GDM1 (cell line): ENCODE results near the gene BCL2L1.
"Not testable (repeated sequence)": the region's sequence is repeated elsewhere in the genome, so short reads cannot be mapped to it uniquely, and the experiment has no call there.

Source experiments
- DNase-seq: peaks from one replicate; lab custom pipeline; 2025; lab: John Stamatoyannopoulos, UW

The BCL2L1 gene

DNA sequence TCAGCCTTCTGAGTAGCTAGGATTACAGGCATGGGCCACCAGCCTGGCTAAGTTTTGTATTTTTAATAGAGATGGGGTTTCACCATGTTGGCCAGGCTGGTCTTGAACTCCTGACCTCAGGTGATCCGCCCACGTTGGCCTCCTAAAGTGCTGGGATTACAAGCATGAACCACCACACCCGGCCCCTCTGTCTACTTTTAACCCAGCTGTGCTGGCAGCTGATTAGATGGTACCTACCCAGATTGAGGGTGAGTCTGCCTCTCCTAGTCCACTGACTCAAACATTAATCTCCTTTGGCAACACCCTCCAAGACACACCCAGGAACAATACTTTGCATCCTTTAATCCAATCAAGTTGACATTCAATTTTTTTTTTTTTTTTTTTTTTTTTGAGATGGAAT is 74.6 kb downstream of the BCL2L1 start:
- not testable (repeated sequence) for DNase-seq

- no peak for DNase-seq
These were observed 78.0 kb downstream of the BCL2L1 start for GRCh38 chr20:31644701-31645100.

GRCh38 chr20:31643522-31643921 is 79.1 kb downstream of the BCL2L1 start:
- DNase-seq = no peak

GRCh38 chr20:31642837-31643236 is 79.8 kb downstream of the BCL2L1 start:
- no peak for DNase-seq

- DNase-seq = no peak
These were observed 81.3 kb downstream of the BCL2L1 start for GRCh38 chr20:31641391-31641790.

DNA sequence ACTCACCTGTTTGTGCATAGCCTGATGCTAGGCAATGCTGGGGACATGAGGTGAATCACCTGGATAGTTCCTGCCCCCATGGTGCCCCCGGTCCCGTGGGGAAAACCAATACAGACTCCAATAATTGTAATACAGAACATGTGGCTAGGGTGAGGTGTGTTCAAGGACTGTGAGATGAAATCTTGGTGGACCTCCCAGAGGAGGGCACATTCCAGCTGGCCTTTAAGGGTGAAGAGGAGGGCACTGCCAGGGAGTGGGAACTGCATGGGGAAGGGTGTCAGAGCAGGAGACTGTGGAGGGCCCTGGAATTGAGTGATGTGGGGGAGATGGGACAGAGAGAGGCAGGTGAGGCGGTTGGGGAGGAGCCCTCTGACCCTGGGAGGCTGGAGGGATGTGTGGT is 82.4 kb downstream of the BCL2L1 start:
- DNase-seq = no peak

DNA sequence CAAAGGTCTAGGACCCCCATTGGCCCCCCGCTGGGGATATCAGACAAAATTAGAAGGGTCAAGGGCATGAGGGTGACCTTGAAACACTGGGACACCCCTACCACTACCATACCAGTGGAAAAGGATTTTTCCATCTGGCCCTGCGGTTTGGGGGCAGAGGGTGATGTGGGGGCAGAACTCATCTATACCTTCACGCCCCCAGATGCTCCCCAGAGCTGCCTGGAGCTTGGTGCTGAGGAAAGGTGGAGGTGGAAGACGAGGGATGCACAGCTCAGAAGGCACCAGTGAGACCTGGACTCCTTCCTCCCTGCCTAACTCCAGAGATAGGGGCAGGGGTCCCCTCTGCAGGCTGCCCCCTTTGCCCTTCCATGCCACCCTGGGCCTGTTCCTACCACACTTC is 83.9 kb downstream of the BCL2L1 start:
- DNase-seq = no peak

DNA sequence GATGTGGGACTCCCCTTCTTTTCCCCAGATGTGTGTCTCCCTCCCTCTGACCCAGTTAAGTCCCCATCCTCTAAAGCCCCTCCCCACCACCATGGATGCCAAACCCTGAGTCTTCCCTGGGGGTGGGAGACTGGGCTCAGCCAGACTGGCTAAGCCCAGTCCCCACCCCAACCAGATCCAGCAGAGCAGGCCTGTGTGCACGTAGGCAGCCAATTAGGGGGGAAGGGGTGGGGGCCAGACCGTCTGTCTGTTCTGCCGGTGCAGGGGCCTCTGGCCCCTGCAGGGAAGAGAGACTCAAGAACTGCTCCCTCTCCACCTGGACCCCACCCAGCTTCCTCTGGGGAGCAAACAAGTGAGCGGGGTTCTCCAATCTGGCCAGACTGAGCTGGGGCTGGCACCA is 84.4 kb downstream of the BCL2L1 start:
- no peak for DNase-seq

- DNase-seq = no peak
These were observed 85.0 kb downstream of the BCL2L1 start, which contains the start of gene COX4I2 for GRCh38 chr20:31637660-31638059. Gene COX4I2 (plus strand): TSS chr20:31637912. CDS start chr20:31639018, 1,106 bp downstream.

DNA sequence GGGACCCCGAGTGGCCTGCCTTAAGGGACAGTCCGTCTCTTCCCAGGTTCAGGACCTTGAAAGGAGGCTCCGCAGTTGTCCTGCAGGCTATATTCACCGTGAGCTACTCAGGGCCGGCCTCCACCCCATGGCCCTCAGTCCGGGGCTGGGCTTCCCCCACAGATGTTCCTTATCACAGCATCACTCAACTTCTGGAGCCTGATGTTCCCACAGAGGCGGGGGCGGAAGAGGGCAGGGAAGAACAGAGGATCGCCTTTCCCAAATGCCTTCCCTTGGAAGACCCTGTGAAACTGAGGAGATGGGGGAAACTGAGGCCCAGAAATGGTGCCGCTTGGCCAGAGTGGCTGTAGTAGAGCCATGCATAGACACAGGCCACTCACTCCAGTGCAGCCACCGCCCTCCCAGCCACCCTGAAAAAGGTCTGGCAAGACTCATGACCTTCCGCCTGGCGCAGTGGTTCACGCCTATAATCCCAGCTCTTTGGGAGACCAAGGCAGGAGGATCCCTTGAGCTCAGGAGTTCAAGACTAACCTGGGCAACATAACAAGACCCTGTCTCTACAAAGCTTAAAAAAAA is 89.2 kb downstream of the BCL2L1 start:
- no peak for DNase-seq

GRCh38 chr20:31632548-31633338 is 89.9 kb downstream of the BCL2L1 start:
- DNase-seq = no peak

GRCh38 chr20:31630187-31630790 is 92.4 kb downstream of the BCL2L1 start:
- no peak for DNase-seq

DNA sequence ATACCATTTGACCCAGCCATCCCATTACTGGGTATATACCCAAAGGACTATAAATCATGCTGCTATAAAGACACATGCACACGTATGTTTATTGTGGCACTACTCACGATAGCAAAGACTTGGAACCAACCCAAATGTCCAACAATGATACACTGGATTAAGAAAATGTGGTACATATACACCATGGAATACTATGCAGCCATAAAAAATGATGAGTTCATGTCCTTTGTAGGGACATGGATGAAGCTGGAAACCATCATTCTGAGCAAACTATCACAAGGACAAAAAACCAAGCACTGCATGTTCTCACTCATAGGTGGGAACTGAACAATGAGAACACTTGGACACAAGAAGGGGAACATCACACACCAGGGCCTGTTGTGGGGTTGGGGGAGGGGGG is 94.6 kb downstream of the BCL2L1 start:
- DNase-seq = not testable (repeated sequence)

DNA sequence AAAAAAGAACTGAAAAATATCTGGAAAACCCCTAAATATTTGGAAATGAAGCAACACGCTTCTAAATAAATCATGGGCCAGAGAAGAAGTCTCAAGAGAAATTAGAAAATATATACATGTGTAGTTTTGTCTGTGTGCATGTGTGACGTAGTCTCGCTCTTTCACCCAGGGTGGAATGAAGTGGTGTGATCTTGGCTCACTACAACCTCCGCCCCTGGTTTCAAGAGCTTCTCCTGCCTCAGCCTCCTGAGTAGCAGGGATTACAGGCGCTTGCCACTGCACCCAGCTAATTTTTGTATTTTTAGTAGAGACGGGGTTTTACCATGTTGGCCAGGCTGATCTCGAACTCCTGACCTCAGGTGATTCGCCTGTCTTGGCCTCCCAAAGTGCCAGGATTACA is 96.1 kb downstream of the BCL2L1 start:
- DNase-seq = not testable (repeated sequence)

DNA sequence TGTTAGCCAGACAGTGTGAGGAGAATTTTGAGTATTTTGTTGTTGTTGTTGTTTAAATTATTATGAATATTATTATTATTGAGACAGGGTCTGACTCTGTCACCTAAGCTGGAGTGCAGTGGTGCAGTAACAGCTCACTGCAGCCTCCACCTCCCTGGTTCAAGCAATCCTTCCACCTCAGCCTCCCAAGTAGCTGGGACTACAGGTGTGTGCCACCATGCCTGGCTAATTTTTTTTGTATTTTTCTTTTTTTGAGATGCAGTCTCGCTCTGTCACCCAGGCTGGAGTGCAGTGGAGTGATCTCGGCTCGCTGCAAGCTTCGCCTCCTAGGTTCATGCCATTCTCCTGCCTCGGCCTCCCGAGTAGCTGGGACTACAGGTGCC is 99.6 kb downstream of the BCL2L1 start:
- not testable (repeated sequence) for DNase-seq

- DNase-seq = no peak
These were observed 102.4 kb downstream of the BCL2L1 start for GRCh38 chr20:31620246-31620645.

DNA sequence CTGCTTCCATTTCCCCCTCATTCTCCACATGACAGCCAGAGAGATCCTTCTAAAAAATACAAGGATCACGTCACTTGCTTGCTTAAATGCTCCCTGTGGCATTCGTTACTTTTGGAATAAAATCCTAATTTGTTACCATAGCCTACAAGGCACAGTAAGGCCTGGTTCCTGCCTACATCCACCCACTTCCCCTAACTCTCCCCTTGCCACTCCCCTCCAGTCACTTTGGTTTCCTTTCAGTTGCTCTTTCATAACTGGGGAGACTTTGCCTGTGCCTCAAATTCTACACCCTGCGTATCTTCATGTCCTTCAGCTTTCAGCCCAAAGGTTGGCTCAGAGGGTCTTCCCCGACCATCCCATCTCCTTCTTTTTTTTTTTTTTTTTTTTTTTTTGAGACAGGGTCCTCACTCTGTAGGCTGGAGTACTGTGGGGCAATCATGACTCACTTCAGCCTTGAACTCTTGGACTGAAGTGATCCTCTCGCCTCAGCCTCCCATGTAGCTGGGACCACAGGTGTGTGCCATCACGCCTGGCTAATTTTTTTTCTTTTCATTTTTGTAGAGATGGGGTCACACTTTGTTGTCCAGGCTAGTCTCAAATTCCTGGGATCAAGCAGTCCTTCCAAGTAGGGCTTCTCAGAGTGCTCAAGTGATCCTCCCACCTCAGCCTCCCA is 105.1 kb downstream of the BCL2L1 start:
- DNase-seq = peak; percentile 73

DNA sequence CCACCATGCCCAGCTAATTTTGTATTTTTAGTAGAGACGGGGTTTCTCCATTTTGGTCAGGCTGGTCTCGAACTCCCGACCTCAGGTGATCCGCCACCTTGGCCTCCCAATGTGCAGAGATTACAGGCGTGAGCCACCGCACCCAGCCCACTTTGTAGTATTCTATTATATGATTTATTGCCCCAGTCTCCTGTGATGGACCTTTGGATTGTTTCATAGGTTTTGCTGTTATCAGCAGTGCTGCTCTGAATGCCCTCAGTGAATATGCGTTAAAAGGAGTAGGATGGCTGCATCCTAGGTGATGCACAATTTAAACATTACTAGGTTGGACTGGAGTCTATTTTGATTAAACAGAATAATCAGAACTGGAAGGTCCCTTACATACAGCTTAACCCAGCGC is 107.3 kb downstream of the BCL2L1 start:
- no peak for DNase-seq
